SK-N-SH treated with all-trans-retinoic acid at 6 μM for 48 hours (cell line): ENCODE measurements around the gene USP46.

Source experiments
- ATAC-seq: fragments of 200-7000 bp; cut with Tn5 transposase; 3 replicates; pipeline ENCODE4 v1.9.1; 2020; ENCODE audit warnings: mild to moderate bottlenecking, moderate library complexity
- ARNTL ChIP-seq: fragments of 450-650 bp; formaldehyde crosslinking; IDR thresholded peaks from 2 replicates; pipeline ENCODE4 v1.5.0; 2020; ENCODE audit warnings: low read depth, mild to moderate bottlenecking, moderate library complexity, borderline replicate concordance
- BACH2 ChIP-seq: fragments of 250-450 bp; sonication (Bioruptor Pico); IDR thresholded peaks from 2 replicates; pipeline ENCODE4 v1.9.0; 2021; ENCODE audit warnings: mild to moderate bottlenecking, borderline replicate concordance
- CREB5 ChIP-seq: fragments of 250-450 bp; sonication (Bioruptor Pico); IDR thresholded peaks from 2 replicates; pipeline ENCODE4 v1.5.1; 2020; ENCODE audit warnings: low read depth, mild to moderate bottlenecking, moderate library complexity
- CSDC2 ChIP-seq: fragments of 250-450 bp; sonication (Bioruptor Pico); IDR thresholded peaks from 2 replicates; pipeline ENCODE4 v1.5.0; 2020; ENCODE audit warnings: mild to moderate bottlenecking, moderate library complexity
- ISL1 ChIP-seq: fragments of 250-450 bp; sonication (Bioruptor Pico); IDR thresholded peaks from 2 replicates; pipeline ENCODE4 v2.1.2; 2022; ENCODE audit warnings: mild to moderate bottlenecking, moderate library complexity
- POU6F1 ChIP-seq: fragments of 250-450 bp; sonication (Bioruptor Pico); IDR thresholded peaks from 2 replicates; pipeline ENCODE4 v1.8.0; 2021; ENCODE audit warnings: low read depth, mild to moderate bottlenecking, moderate library complexity, borderline replicate concordance
- PPARA ChIP-seq: fragments of 250-450 bp; sonication (Bioruptor Pico); IDR thresholded peaks from 2 replicates; pipeline ENCODE4 v1.5.0; 2020; ENCODE audit warnings: mild to moderate bottlenecking, borderline replicate concordance
- RARB ChIP-seq: fragments of 250-450 bp; sonication (Bioruptor Pico); IDR thresholded peaks from 2 replicates; pipeline ENCODE4 v1.8.0; 2021; ENCODE audit warnings: mild to moderate bottlenecking, moderate library complexity
- TCF4 ChIP-seq: fragments of 250-450 bp; sonication (Bioruptor Pico); IDR thresholded peaks from 2 replicates; pipeline ENCODE4 v1.8.0; 2021; ENCODE audit warnings: mild to moderate bottlenecking, moderate library complexity, borderline replicate concordance
- TOX ChIP-seq: fragments of 250-450 bp; sonication (Bioruptor Pico); IDR thresholded peaks from 2 replicates; pipeline ENCODE4 v1.8.0; 2021; ENCODE audit warnings: mild to moderate bottlenecking, moderate library complexity, borderline replicate concordance
- ZC3H10 ChIP-seq: fragments of 250-450 bp; sonication (Bioruptor Pico); IDR thresholded peaks from 2 replicates; pipeline ENCODE4 v1.5.1; 2021; ENCODE audit warnings: mild to moderate bottlenecking, moderate library complexity
- ZFP3 ChIP-seq: fragments of 250-450 bp; sonication (Bioruptor Pico); IDR thresholded peaks from 2 replicates; pipeline ENCODE4 v1.5.0; 2020; ENCODE audit warnings: mild to moderate bottlenecking, moderate library complexity
- ZFP30 ChIP-seq: fragments of 450-650 bp; formaldehyde crosslinking; IDR thresholded peaks from 2 replicates; pipeline ENCODE4 v1.5.0; 2022; ENCODE audit warnings: mild to moderate bottlenecking, moderate library complexity
- ZNF565 ChIP-seq: fragments of 450-650 bp; formaldehyde crosslinking; conservative IDR thresholded peaks from 2 replicates; pipeline ENCODE4 v1.5.0; 2020; ENCODE audit warnings: low read depth, mild to moderate bottlenecking, moderate library complexity
- ZNF70 ChIP-seq: fragments of 450-650 bp; formaldehyde crosslinking; IDR thresholded peaks from 2 replicates; pipeline ENCODE4 v1.5.0; 2020; ENCODE audit warnings: mild to moderate bottlenecking, moderate library complexity
- ZNF8 ChIP-seq: fragments of 450-650 bp; formaldehyde crosslinking; IDR thresholded peaks from 2 replicates; pipeline ENCODE4 v1.5.0; 2020; ENCODE audit warnings: mild to moderate bottlenecking, moderate library complexity
- TF ChIP-seq, protein P1 (sequence below): fragments of 250-450 bp; sonication (Bioruptor Pico); IDR thresholded peaks from 2 replicates; pipeline ENCODE4 v1.5.0; 2020; ENCODE audit warnings: mild to moderate bottlenecking, moderate library complexity
- TF ChIP-seq, protein P2 (sequence below): fragments of 250-450 bp; sonication (Bioruptor Pico); IDR thresholded peaks from 2 replicates; pipeline ENCODE4 v1.5.1; 2021; ENCODE audit warnings: mild to moderate bottlenecking, moderate library complexity
- TF ChIP-seq, protein P3 (sequence below): fragments of 250-450 bp; sonication (Bioruptor Pico); IDR thresholded peaks from 2 replicates; pipeline ENCODE4 v1.8.0; 2020; ENCODE audit warnings: mild to moderate bottlenecking, moderate library complexity, borderline replicate concordance

The USP46 gene

DNA sequence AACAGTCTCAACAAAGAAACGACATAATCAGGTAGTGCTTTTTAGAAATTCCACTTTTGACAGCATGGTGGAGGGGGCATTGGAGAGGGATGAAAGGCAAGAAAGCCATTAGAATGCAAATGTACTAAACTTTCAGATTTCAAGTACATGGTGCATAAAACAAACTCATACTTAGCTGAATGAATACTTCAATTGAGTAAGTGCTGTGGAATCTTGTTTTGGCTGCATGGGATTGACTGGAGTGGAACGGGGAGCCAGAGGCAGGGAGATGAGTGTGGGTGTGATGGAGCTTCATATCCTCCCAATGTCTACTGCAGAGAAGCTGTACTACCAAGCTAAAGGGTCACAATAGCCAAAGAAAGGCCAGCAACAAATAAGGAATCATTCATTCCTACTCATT lies 52.4 kb downstream of the USP46 start:
- no peak for ATAC-seq
- no peak for TF ChIP-seq TOX (CRISPR knock-in tag)
- TF ChIP-seq, all 23 proteins: peak for 0

GRCh38 chr4:52606040-52606439 lies 53.1 kb downstream of the USP46 start:
- TF ChIP-seq ZNF70 (CRISPR knock-in tag) (no peak), BACH2 (CRISPR knock-in tag) (no peak), CSDC2 (CRISPR knock-in tag) (no peak), ZFP3 (no peak), TOX (CRISPR knock-in tag) (no peak), TCF4 (CRISPR knock-in tag) (no peak), ZNF8 (no peak), ZFP30 (CRISPR knock-in tag) (no peak), ARNTL (CRISPR knock-in tag) (no peak), PPARA (CRISPR knock-in tag) (no peak)
- TF ChIP-seq, protein P1, sequence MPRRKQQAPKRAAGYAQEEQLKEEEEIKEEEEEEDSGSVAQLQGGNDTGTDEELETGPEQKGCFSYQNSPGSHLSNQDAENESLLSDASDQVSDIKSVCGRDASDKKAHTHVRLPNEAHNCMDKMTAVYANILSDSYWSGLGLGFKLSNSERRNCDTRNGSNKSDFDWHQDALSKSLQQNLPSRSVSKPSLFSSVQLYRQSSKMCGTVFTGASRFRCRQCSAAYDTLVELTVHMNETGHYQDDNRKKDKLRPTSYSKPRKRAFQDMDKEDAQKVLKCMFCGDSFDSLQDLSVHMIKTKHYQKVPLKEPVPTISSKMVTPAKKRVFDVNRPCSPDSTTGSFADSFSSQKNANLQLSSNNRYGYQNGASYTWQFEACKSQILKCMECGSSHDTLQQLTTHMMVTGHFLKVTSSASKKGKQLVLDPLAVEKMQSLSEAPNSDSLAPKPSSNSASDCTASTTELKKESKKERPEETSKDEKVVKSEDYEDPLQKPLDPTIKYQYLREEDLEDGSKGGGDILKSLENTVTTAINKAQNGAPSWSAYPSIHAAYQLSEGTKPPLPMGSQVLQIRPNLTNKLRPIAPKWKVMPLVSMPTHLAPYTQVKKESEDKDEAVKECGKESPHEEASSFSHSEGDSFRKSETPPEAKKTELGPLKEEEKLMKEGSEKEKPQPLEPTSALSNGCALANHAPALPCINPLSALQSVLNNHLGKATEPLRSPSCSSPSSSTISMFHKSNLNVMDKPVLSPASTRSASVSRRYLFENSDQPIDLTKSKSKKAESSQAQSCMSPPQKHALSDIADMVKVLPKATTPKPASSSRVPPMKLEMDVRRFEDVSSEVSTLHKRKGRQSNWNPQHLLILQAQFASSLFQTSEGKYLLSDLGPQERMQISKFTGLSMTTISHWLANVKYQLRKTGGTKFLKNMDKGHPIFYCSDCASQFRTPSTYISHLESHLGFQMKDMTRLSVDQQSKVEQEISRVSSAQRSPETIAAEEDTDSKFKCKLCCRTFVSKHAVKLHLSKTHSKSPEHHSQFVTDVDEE, result no peak
- ATAC-seq, result no peak

- no peak for TF ChIP-seq ZC3H10 (CRISPR knock-in tag)
- TF ChIP-seq, all 23 proteins: peak for 0
- ATAC-seq, result no peak
Measured at GRCh38 chr4:52604215-52604614, 54.9 kb downstream of the USP46 start.

DNA sequence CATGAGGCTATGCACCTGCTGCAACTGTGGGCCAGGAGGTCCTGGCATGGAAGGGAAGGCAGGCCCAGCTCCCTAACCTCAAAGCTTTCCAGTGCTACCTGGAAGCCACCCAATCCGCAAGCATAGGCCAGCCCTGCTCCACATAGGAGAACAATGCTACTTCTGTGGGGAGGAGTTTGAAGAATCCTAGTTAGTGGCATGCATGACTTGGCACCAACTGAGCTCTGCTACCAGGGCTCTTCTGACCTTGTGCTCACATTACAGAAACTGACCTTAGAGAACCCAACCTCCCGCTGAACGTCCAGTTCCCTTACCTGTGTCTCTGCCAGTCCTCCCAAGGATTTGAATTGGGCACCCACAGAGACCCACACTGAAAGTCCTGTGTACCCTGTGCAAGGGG lies 58.8 kb downstream of the USP46 start:
- ATAC-seq, result no peak
- TF ChIP-seq CSDC2 (CRISPR knock-in tag) (no peak), CREB5 (CRISPR knock-in tag) (no peak), BACH2 (CRISPR knock-in tag) (no peak), ISL1 (CRISPR knock-in tag) (no peak), RARB (no peak), POU6F1 (CRISPR knock-in tag) (no peak), ZC3H10 (CRISPR knock-in tag) (no peak), ZNF8 (no peak), ZNF565 (no peak), ZFP30 (CRISPR knock-in tag) (no peak), ZNF70 (CRISPR knock-in tag) (no peak)
- TF ChIP-seq, protein P2, sequence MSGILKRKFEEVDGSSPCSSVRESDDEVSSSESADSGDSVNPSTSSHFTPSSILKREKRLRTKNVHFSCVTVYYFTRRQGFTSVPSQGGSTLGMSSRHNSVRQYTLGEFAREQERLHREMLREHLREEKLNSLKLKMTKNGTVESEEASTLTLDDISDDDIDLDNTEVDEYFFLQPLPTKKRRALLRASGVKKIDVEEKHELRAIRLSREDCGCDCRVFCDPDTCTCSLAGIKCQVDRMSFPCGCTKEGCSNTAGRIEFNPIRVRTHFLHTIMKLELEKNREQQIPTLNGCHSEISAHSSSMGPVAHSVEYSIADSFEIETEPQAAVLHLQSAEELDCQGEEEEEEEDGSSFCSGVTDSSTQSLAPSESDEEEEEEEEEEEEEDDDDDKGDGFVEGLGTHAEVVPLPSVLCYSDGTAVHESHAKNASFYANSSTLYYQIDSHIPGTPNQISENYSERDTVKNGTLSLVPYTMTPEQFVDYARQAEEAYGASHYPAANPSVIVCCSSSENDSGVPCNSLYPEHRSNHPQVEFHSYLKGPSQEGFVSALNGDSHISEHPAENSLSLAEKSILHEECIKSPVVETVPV (CRISPR knock-in tag), result no peak
- TF ChIP-seq, protein P3, sequence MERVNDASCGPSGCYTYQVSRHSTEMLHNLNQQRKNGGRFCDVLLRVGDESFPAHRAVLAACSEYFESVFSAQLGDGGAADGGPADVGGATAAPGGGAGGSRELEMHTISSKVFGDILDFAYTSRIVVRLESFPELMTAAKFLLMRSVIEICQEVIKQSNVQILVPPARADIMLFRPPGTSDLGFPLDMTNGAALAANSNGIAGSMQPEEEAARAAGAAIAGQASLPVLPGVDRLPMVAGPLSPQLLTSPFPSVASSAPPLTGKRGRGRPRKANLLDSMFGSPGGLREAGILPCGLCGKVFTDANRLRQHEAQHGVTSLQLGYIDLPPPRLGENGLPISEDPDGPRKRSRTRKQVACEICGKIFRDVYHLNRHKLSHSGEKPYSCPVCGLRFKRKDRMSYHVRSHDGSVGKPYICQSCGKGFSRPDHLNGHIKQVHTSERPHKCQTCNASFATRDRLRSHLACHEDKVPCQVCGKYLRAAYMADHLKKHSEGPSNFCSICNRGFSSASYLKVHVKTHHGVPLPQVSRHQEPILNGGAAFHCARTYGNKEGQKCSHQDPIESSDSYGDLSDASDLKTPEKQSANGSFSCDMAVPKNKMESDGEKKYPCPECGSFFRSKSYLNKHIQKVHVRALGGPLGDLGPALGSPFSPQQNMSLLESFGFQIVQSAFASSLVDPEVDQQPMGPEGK, result no peak
- TF ChIP-seq, protein P1, result no peak
